Vagina (tissue), 2 donors: ENCODE results near the gene IL6ST.
A peak's percentile ranks its signal among the peaks of the same experiment; 100 is the strongest.

ENCODE experiments used
- CTCF ChIP-seq, 3 experiments: fragments of 450-650 bp in 2 of 3; fragments of 200-600 bp in 1 of 3; sonication (generic) in 1 of 3; IDR thresholded peaks; one replicate each; pipeline ENCODE4 v1.5.1; 2017 to 2019; ENCODE audit warnings: antibody characterized with exemption in 3 of 3, mild to moderate bottlenecking in 2 of 3, moderate library complexity in 2 of 3
- POLR2AphosphoS5 ChIP-seq, 2 donors: sonication (generic); formaldehyde crosslinking; IDR thresholded peaks; one replicate each; pipeline ENCODE4 v1.9.0; 2017; ENCODE audit warnings: antibody characterized with exemption in 2 of 2, mild to moderate bottlenecking in 2 of 2, low read depth in 1 of 2; ENCODE audit not compliant: insufficient read depth in 1 of 2

DNA sequence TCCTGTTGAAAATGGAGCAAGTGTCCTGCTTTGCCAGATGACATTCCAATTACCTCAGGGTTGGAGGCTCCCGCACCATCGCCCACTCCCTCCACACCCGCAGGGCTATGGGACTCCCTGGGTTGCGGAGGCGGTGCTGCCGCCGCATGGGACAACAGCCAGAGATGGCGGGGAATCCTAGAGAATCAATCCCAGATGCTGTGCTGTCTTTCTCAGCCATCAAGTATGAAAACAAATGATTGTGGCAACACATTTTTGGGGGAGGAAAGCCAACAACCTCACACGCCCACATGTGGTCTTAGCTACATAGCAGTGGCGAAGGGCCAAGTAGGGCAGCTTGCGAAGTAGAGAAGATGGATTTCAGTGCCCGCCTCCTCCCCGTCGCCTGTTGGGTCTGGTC, 96.9 kb downstream of the IL6ST start:
- TF ChIP-seq CTCF (IDR thresholded peaks at IDR 0.05): no peak
- peak in 1 of 2 donors; percentile 73 for TF ChIP-seq POLR2AphosphoS5 (IDR thresholded peaks at IDR 0.05; ENCODE audit: insufficient read depth in 1 of 2, low read depth in 1 of 2)
